Activated gamma-delta T cell treated with Interleukin-2 at 50 U/mL for 16 hours (primary cell): ENCODE results near the gene RGN.
"Not testable (repeated sequence)": the region's sequence is repeated elsewhere in the genome, so short reads cannot be mapped to it uniquely, and the experiment has no call there.

Experiments used
- DNase-seq: peaks from one replicate; pipeline ENCODE4 v3.0.0-alpha.2; 2020

RGN gene

GRCh38 chrX:47124466-47124865 lies 46.2 kb downstream of the RGN start:
- DNase-seq, result not testable (repeated sequence)

DNA sequence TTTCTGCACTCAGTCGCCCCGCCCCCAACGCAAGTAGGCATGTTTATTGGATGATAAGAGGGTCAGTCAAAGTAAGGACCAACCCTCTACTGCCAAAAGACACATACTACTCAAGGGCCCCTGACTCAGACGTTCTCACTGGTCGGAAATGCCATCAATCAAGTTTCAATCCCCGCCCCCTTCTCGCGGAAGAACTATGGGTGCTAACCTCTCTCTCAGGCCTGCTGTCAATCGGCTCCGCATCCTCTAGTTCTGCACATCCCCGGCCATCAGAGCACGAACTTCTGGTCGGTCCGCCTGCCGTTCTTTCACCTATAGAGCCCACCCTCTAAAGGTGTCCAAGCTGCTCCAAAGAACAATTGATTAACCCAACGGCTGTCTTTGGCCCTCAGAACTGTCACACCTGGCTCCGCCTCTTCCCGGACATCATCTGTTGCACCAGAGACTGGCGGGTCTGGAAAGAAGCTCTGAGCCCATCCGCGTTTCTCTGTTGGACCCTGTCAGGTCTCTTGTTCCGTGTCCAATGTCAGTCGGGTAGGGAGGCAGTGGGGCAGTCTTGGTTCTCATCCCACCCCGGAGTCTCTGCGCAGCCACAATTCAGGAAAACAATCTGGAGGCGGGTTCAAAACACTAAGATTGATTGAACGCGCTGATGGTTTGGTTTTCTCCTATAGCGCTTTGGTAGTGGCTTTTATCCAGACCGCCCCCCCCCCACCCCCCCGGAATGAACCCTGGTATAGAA lies 51.1 kb downstream of the RGN start:
- peak; percentile 88 for DNase-seq

- DNase-seq, result no peak
These were observed 51.7 kb downstream of the RGN start for GRCh38 chrX:47129899-47130358.

DNA sequence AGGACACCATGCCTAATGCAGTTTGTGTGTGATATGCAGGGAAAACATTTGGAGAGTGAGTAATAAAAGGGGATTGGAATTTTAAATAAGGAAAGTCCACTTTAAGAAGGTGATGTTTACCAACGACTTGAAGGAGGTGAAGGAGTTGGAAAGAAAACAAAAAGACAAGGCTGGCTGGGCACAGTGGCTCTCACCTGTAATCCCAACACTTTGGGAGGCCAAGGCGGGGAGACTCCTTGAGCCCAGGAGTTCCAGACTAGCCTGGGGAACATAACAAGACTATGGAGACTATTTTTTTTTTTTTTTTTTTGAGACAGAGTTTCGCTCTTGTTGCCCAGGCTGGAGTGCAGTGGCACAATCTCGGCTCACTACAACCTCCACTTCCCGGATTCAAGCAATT lies 55.2 kb downstream of the RGN start:
- DNase-seq, result no peak

- DNase-seq, result not testable (repeated sequence)
These were observed 57.4 kb downstream of the RGN start for GRCh38 chrX:47135650-47136049.

DNA sequence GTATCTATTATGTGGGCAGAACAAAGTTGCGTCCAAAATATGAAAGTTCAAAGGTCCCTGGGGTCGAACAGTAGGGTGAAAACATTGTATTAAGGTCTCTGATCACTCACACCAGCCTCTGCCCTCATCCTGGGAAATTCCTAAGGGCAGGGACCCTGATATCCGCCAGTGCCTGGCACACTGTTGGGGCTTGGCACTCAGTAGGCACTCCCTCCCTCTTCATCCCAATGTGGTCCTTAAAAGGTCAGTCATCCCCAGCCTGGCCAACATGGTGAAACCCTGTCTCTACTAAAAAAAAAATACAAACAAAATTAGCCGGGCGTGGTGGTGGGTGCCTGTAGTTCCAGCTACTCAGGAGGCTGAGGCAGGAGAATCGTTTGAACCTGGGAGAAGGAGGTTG lies 59.9 kb downstream of the RGN start:
- no peak for DNase-seq
